Skin of body (tissue), 2 donors: ENCODE results near the gene ITIH1. TPM values are rescaled to one million over a fixed set of nuclear protein-coding genes. Genes with fewer than 3 reads are reported as not detected.

Experiments
- DNase-seq: peaks from one replicate; lab custom pipeline; 2025; lab: John Stamatoyannopoulos, UW
- total RNA-seq: library from RNA; depleted of rRNA; stranded (reverse); fragments of >200 nt; gene quantifications from one replicate; pipeline ENCODE4 v1.2.3, GENCODE V29; 2014

The ITIH1 gene
- total RNA-seq, 1 donor from 2014 or later: 1.3 TPM

DNA sequence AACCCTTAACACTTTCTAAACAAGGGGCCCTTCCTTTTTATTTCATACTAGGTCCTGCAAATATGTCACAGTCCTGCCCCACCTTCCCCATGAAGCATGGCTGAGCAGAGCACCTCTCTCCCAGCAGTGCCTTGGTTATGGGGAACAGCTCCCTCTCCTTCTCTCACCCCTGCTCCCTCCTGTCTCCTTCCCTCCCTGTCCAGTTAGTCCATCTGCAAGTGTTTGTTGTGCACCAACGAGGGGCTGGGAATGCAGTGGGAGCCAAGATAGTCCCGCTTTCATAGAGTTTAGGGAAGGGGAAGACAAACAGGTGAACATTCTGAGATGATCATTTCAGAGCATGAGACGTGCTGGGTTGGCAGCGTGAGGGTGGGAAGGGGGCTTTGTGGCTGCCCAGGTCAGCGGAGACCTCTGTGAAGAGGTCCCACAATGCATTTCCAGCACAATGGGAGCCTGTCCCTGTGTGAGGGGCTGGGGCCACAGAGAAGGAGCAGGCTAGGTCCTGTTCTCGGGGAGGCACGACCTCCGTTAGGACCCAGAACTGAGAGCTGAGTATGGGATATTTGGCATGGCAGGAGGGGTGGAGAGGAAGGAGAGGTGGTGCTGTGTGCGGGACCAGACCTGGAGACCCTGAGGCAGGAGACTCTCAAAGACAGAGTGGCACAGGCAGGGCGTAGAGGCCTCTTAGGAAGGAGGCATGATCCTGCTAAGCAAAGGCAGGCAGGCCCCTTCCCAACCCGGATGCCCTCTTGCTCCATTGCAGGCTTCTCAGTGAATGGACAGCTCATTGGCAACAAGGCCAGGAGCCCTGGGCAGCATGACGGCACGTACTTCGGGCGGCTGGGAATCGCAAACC, 11.7 kb downstream of the ITIH1 start:
- DNase-seq: no peak

GRCh38 chr3:52789746-52790040, 12.3 kb downstream of the ITIH1 start:
- no peak for DNase-seq

- DNase-seq: no peak
Observed at GRCh38 chr3:52790337-52790736, 12.9 kb downstream of the ITIH1 start.

- DNase-seq: no peak
Observed at GRCh38 chr3:52790741-52791140, 13.3 kb downstream of the ITIH1 start.

DNA sequence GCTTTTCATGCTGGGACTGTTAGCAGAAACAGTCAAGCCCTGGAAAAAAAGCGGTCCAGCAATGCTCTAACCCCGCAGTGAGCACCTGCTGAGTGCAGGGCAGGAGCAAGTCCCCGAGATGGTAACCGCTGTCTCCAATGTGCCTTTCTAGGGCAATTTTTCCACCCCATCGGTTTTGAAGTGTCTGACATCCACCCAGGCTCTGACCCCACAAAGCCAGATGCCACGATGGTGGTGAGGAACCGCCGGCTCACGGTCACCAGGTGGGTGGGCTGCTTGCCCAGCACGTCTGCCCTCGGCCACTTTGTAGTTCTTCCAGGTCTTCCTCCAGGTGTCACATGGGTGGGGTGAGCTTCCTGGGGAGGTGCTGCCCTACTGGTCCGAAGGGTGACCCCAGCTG, 14.0 kb downstream of the ITIH1 start:
- no peak for DNase-seq

DNA sequence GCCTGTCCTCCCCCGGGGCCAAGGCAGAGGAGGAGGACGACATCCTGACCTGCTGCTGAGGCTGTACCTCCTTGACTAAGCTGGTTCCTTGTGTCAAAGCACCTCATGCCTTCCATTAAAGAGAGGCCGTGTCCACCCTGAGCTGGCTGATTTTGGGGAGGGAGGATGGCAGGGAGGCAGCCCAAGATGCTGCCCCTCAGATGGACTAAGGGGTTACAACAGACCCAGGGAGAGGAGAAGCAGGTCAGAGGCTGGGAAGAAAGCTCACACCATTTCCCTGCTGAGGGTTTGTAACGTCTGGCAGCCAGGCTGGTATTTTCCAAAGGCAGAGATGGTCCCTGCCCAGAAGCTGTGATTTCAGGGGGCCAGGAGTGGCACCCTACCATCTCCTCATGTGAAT, 14.5 kb downstream of the ITIH1 start:
- DNase-seq: no peak

DNA sequence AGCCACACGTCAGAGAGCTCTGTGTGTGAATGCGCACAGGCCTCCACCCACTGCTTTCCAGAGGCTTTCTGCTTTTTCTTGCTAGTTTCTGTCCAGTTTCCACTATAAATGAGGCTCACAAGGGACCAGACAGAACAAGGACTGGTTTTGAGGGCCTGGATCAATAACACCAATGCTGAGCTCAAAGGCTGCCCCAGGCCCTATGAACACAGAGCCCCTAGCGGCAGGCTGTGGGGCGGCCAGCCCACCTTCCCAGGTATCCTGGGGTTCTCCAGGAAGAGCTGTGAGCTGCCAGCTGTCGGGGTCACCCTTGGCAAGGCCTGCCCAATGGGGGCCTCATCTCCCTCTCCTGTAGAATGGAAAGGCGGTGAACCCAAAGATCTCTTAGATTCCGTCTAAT, 15.0 kb downstream of the ITIH1 start:
- DNase-seq: no peak

GRCh38 chr3:52792961-52793695, 15.7 kb downstream of the ITIH1 start:
- DNase-seq: no peak

GRCh38 chr3:52793702-52794611, 16.6 kb downstream of the ITIH1 start:
- DNase-seq: no peak

DNA sequence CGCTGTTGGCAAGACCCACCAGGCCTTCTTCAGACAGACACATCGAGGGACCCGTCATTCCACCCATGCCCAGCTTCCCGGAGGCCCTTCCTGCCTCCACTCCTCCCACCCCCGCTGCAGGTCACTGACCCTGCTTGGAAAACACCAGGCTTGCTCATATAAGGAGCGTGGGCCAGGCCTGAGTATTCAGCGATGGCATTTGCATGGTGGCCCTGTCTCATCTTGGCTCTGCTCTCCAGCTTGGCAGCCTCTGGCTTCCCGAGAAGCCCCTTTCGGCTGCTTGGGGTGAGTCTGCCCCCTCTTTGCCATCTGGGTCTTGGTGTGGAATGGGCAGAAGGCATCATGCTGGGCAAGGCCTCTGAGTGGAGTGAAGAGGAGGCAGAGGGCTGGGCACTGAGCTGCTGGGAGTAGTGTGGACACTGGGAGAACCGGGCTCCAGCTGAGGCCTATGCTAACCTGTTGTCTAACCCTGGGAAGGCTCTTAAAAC, 17.3 kb downstream of the ITIH1 start, which contains the start of gene ITIH3:
Gene ITIH3, plus strand, starts transcription at position 185 of the 488 bp plus-strand sequence. Its CDS starts 8 bp downstream, at position 193.
- no peak for DNase-seq

DNA sequence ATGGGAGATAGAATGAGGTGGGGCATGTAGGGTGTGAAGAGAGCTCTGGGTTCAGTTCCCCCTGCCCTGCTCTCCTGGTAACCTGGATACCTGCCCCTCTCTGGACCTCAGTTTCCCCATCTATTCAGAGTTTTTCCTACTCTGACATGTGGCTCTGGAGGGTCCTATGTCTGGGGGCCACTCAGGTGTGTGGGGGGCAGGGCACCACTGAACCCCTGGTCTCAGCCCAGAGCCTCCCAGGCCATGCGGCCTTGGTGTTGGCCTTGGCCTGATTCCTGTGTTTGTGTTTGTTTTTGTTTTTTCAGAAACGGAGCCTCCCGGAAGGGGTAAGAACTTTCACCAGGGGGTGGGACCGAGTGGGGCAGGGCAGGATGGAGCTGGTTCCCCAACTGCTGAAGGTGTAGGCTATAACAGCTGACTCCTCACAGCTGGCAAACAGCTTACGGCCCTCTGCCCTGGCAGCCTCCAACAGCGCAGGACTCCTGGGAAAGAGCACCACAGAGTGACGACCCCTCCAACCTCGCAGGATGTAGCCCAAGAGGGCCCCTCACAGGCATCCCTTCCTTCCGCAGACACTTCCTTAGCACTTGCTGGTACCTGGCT, 18.0 kb downstream of the ITIH1 start:
- DNase-seq: no peak

DNA sequence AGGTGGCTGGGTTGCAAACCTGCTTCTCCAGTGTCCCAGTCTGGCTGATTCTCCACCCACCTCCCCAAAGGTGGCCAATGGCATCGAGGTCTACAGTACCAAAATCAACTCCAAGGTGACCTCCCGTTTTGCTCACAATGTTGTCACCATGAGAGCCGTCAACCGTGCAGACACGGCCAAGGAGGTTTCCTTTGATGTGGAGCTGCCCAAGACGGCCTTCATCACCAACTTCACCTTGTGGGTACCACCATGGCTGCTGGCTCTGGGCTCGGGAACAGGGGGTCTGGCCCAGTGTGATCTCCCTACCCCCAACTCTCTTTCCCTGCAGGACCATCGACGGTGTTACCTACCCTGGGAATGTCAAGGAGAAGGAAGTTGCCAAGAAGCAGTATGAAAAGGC, 19.0 kb downstream of the ITIH1 start:
- no peak for DNase-seq

DNA sequence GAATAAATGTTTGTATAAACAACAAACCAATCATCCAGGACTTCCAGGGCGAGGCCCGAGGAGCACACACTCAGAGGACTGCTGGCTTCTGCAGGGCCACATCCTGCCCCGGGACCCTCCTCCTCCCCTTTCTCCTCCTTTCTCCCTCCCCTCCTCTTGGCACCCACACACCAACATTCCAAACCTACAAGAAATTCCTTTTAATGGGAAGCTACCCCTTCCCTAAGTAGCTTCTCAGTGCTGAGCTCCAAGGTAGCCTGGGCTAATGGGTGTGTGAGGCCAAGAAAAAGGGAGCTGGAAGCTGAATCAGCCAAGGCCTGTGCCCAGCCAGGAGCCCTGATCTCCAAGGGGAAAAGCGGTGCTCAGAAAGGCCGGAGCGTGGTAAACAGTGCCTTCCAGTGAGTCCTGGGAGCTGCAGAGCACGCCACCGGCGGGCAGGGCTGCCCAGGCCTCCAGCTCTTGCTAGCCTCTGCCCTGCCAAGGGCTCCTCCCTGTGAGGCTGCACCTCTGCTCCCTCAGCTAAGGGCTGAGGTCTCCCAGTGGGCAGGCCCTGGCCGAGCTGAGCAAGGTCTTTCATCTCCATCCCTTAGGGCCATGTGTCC, 21.1 kb downstream of the ITIH1 start:
- no peak for DNase-seq

- DNase-seq: no peak
Observed at GRCh38 chr3:52798978-52799476, 21.6 kb downstream of the ITIH1 start.

GRCh38 chr3:52800079-52800478, 22.7 kb downstream of the ITIH1 start:
- DNase-seq: no peak

- no peak for DNase-seq
Observed at GRCh38 chr3:52801839-52802238, 24.4 kb downstream of the ITIH1 start.

DNA sequence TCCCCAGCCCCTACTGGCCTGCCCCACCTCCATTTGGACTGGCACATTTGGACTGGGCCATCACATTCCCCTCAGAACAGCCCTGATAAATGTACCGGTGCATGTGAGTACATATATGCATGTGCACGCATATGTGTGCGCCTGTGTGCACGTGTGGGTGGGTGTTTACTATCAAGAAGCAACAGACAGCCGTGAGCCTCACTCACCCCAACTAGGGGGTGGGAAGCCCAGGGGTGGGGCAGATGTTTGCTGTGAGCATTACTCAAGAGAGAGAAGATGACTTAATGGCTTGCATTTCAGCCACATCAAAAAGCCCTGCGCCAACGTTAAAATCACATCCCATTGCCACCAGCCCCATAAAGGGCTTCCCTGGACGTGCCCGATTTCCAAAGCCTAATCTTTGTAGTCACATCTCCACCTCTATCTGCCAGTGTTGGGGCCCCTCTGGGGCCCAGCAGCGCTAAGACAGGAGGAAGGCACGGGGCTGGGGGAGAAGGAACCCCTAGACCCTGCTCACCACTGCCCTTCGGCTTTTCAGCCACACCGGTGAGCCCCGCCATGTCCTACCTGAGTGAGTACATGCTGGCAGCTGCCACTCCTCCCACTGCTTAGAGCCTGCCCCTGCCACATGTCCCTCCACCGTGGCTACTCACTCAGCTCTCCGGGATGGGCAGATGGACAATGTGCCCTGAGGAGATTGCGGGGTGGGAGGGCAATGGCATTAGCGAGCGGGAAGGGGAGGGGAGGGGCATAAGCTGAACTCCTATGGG, 28.1 kb downstream of the ITIH1 start:
- DNase-seq: no peak

GRCh38 chr3:52809149-52809548, 31.8 kb downstream of the ITIH1 start:
- DNase-seq: no peak

GRCh38 chr3:52809662-52810377, 32.4 kb downstream of the ITIH1 start:
- DNase-seq: no peak
